SU-DHL-6 (cell line): ENCODE data around the gene ATP2B2.

ENCODE experiments used
- EZH2phosphoT487 ChIP-seq: fragments of 200-600 bp; sonication (generic), shearing (Covaris generic); conservative IDR thresholded peaks from 2 replicates; pipeline ENCODE4 v1.6.1; 2018; ENCODE audit warnings: mild to moderate bottlenecking, antibody characterized with exemption, low read length, moderate library complexity, mixed read lengths
- TF ChIP-seq, protein P1 (sequence below): fragments of 200-600 bp; sonication (generic); IDR thresholded peaks from one replicate; pipeline ENCODE4 v1.5.1; 2017; ENCODE audit warnings: antibody characterized with exemption, mild to moderate bottlenecking, low read length, moderate library complexity; ENCODE audit not compliant: insufficient read depth, poor library complexity, severe bottlenecking

- TF ChIP-seq, protein P1, sequence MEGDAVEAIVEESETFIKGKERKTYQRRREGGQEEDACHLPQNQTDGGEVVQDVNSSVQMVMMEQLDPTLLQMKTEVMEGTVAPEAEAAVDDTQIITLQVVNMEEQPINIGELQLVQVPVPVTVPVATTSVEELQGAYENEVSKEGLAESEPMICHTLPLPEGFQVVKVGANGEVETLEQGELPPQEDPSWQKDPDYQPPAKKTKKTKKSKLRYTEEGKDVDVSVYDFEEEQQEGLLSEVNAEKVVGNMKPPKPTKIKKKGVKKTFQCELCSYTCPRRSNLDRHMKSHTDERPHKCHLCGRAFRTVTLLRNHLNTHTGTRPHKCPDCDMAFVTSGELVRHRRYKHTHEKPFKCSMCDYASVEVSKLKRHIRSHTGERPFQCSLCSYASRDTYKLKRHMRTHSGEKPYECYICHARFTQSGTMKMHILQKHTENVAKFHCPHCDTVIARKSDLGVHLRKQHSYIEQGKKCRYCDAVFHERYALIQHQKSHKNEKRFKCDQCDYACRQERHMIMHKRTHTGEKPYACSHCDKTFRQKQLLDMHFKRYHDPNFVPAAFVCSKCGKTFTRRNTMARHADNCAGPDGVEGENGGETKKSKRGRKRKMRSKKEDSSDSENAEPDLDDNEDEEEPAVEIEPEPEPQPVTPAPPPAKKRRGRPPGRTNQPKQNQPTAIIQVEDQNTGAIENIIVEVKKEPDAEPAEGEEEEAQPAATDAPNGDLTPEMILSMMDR = no peak
- no peak for TF ChIP-seq EZH2phosphoT487
These were observed 154.2 kb downstream of the ATP2B2 start for GRCh38 chr3:10351013-10351735.
